HG02938 (cell line): Measurements from ENCODE around the gene C15orf39.
"Not testable (repeated sequence)": the region's sequence is repeated elsewhere in the genome, so short reads cannot be mapped to it uniquely, and the experiment has no call there.

Experiments used
- ATAC-seq: cut with Tn5 transposase; IDR thresholded peaks from one replicate; pipeline ENCODE4 v1.9.1; 2021; ENCODE audit warnings: mild to moderate bottlenecking, moderate library complexity; ENCODE audit not compliant: unreplicated experiment

C15orf39 gene

DNA sequence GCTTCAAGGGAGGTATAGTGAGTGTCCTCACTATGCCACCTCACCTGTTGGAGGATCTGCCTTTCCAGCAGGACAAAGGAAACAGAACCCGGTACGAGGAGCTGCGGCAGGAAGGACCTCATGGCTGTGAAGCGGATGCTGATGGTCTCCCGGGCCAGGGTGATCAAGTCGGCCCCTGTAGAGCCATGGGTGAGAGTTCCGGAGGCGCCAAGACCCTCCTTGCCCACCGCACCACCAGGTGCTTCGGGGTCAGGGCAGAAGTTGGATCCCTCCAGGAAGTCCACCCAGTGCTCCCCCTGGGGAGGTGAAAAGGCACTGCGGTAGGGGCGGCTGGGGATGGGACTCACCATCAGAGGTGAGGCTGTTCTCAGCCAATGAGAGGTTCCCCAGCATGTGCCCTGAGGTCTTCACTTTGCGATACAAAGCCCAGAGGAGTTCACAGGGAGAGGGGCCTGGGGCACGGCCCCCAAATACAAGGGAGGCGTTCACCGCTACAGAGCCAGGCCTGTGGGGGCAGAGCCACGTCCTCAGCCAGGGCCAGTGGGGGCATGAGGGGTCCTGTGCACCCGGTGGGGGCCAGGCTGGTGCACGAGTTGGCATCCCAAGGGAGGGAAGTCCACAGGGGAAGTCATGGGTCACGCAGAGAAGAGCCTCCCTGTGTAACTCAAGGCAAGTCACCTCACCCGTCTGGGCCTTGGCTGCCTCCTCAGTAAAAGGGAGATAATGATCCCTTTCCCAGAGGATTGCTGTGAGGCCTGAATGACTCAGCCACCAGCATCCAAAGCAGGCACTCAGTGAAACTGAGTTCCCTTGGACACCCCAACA lies 27.7 kb downstream of the C15orf39 start:
- ATAC-seq = no peak

- ATAC-seq = no peak
These were observed 28.3 kb downstream of the C15orf39 start for GRCh38 chr15:75230016-75230343.

DNA sequence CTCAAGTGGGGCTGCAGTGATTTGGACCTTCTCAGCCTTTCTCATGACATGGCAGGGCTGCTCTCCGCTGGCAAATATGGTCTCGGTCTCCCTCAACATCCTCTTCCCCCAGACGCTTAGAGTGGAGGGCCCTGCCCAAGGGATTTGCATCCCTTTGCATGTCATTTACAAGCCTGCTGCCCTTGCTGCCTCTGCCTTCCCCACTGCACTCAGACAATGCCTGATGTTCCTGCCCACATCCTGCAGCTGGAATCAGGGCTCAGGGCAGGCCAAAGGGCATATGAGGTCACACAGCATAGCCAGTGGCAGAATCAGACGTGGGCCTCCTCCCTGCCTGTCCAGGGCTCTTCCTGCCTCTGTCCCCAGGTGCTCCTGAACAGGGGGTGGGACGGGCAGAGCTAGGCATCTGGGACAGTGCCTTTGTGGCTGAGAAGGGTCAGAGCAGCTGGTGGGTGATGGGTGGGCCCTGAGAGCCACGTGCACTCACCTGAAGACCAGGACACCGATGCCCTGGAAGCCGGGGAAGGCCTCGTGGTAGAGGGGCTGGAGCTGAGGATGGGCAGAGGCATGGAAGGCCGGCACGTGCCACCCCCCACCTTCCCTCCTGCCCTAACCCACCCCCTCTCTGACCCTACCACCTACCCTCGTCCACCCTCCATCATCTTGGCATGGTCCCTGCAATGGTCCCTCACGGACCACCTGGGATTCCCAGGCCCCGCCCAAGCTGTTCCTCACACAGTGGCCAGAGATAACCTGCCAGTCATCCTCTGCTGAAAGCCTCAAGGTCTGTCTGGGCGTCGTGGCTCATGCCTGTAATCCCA lies 29.1 kb downstream of the C15orf39 start:
- ATAC-seq = no peak

DNA sequence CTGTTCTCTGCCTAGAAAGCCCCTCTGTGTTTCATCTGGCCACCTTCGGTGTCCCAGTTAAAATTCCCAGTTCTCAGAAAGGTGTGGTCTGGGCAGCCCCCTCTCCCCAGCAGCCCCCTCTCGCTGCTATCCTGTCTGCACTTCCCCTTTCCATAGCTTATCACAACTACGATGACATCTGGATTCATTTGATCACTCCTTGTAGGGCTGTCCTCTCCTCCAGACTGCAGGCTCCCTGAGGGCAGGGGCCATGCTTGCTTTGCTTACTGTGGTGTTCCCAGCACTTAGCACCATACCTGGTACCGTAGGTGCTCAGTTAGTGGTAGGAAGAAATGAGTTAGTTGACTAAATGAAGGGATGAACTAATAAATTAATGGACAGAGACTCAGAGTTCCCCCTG lies 30.2 kb downstream of the C15orf39 start:
- ATAC-seq = no peak

DNA sequence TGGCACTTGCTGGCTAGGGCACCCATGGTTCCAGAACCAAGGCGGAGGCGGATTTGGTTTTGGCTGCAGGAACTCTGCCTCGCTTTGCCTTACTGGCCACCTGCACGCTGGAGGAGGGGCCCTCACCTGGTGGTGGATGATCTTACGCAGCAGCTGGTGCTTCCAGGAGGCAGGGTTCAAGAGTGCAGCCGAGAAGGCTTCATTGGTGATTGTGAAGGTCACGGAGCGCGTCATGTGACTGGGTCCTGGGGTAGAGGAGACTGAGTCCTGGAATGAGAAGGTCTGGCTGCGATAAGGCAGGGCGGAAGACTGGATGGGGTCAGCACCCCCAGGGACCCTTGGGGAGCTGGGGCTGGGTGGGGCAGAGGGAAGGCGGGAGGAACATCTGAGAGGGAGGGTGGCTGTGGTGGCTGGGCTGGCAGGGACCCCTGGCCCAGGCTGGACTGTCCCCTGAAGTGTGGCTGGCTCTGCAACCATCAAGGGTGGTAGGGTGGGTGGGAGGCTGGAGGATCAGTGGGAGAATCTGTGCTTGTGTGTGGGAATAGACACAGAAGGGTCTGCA lies 30.7 kb downstream of the C15orf39 start:
- no peak for ATAC-seq

DNA sequence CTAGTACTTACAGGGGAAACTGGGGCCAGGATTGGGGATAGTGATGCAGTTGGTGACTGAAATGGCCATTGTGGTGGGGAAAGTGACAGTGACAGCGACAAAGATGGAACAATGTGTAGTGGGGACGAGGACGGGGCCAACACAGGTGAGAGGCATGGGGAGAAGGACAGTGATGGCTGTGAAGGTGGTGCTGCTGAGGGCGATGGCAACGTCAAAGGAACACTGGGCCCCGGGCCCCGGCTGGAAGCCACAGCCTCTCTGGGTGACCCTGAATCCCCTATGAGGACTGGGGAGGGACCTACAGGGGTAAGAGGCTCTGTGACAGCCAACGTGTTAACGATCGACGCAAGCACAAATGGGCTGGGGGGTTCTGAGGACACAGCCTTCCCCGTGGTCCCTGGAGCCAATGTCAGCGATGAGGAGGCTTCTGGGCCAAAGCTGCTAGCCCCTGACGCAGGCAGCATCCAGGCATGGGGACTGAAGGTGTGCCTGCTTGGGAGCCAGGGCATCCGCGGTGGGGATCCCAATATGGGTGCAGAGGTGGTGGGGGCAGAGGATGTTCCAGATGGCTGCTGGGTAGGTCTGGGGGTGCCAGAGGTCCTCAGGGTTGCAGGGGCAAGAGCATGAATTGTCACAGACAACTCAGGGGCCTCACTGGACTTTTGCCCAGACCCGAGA lies 31.3 kb downstream of the C15orf39 start:
- ATAC-seq = no peak

DNA sequence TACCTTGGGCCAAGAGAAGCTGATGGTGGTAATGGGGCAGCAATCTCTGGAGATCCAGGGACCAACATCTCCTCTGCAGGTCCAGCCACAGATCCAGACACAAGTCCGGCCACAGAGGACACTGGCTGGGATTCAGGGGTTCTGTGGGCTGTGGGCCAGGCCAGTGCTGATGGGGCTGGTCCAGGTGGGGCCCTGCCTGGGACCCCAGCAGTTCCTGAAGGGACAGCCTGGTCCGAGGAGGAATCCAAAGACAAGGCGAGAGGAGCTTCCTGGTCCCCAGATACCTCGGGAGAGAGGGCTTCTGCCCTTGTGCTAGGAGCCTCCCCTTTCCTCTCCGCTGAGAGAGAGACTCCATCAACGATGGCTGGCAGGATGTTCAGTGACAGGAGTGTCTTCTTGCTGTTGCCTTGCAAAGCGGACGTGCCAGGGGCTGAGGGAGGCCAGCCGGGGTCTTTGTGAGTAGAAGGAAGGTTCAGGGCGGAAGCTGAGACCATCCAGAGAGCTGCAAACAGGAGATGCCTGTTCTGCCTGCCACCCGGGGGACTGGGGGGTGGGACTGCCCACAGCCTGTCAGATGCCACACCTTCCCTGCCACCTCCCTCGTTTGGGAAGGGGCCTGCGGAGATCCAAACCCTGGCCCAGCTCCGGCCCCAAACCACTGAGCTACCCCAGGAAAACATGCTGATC lies 32.0 kb downstream of the C15orf39 start:
- no peak for ATAC-seq

DNA sequence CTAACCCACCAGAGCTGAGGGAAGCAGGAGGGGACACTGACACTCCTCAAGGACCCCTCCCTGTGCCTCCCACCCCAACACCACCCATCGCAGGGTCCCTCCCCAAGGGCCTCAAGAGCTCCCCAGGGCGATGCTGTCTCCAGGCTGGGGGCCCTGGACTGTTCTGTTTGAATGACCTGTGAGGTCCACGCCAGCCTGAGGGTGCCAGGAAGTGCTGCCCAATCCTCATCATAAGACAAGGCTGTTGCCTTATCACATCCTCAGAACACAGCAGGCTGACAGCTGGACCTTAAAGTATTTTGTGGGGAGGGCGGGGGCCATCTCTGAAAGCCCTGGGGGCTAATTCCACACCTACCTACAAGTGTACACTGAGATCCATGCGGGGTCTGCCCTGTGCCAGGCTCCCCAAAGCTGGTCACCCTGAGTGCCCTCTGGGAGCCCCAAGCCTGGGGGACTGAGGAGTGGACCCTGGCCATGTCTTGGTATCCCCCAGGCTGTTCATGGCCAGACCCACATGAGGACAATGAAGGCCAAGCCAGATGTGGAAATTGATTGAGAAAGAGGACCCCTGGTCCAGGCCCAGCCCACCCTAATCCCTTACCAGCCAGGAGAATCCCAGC lies 32.6 kb downstream of the C15orf39 start:
- no peak for ATAC-seq

DNA sequence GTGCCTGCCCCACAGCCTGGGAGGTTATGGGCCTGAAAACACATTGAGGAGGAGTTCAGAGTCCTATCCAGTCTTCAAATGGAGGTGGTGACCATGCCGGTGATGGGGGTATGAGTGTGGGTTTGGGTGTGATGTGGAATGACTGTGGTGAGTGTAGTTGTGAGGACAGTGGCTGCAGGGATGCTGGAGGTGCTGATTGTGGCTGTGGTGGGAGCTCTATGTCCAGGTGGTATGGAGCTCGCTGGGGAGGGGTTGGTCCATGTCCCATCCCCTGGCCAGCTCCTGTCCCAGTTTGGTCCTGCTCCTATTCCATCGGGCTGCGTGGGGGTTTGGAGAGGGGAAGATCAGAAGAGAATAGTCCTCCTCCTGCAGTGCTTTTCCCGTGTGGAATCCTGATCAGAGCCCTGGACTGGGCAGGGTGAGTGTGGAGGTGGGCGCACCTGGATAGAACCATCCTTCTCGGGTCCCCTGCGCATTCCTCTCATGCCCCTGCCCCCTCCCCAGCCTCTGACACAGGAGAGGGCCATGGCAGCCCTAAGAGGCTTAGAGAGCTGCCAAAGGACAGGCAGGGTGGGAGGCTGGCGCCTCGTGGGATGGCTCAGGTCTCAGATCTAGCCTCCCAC lies 33.5 kb downstream of the C15orf39 start:
- ATAC-seq = no peak

DNA sequence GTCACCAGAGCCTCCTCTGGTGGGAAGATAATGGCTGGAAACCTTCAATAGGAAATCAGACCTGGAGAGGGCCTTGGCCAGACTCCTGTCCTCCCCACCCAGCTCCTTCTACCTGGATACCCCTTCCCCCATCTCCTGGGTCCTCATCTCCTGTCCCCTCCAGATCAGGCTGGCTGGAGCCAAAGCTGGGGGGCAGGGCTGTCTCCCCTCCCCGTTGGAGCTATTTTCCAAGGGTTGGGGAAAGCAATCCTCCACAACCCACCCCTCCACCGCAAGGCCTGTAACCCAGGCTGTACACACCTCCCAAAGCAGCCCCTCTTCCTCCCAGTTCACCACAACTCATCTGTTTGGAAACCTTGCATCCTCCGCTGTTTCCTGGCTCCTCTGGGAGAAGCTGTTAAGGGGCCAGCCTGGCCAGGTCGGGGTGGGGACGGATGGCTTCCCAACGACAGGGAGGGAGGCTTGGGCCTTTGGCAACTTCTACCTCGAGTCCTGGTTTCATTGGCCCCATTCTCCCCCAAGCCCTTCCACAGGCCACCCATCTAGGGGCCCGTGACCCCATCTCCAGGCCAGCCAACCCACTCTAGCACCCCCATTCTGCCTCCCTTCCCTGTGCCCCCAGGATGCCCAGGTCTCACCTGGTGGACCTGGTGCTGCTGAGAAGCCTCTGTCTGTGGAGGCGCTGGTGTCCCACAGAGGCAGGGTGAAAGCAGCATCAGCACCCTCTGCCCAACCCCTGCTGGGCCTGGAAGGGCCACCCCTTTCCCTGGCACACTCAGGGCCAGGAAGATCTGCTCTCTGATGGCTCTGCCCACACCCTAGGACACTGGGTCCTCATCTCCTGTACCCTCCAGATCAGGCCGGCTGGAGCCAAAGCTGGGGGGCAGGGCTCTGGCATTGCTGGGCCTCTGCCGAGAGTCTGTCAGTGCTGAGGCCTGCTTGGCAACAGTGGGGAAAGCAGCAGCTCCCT lies 34.4 kb downstream of the C15orf39 start:
- ATAC-seq = no peak

DNA sequence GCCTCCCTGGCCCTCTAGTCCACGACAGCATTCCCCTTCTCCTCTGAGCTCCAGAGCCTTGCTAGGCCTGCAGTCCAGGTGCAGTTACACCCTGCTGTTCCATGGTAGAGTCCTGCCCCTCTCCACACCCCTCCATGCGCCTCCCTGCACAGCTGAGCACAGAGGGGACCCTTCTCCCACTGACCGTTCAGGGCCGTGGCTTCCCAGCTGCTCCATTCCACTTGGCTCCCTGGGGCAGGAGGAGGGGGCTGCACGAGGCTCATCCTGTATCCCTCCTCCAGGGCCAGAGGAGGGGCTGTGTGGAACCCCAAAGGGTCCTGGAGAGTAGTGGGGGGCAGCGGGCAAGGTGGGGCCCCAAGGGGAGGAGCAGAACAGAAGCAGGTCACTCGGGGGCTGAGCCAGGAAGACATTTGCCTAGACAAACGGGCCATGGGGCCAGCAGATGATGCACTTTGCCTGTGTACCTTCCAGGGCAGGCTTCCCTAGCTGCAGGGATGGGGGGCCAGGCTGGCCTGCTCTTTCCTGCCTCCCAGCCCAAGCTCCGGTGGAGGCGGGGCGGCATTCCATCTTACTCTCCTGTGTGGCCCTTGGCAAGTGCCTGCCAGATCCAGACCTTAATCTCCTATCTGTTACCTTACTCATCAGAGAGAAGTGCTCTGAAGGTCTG lies 35.8 kb downstream of the C15orf39 start:
- no peak for ATAC-seq

- no peak for ATAC-seq
These were observed 36.5 kb downstream of the C15orf39 start for GRCh38 chr15:75238150-75238549.

DNA sequence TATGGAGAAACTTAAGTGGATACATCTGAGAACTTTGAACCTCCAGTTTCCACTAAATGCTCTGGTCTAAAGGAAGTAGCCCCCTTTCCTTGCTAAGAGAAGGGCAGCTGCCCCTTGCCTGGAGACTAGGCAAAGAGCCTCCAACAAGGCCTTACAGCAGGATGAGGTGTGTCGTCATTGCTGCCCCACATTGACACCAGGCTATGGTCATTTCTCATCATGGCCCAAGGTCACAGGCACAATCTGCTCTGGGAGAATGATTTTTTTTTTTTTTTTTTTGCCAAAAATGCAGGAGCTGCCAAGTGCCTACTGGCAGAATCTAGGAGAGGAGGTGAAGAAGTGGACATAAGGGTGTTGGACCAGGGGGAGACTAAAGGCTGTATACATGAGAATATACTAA lies 44.1 kb downstream of the C15orf39 start:
- not testable (repeated sequence) for ATAC-seq

GRCh38 chr15:75248991-75249390 lies 47.3 kb downstream of the C15orf39 start:
- not testable (repeated sequence) for ATAC-seq

- no peak for ATAC-seq
These were observed 48.0 kb downstream of the C15orf39 start for GRCh38 chr15:75249726-75250125.

DNA sequence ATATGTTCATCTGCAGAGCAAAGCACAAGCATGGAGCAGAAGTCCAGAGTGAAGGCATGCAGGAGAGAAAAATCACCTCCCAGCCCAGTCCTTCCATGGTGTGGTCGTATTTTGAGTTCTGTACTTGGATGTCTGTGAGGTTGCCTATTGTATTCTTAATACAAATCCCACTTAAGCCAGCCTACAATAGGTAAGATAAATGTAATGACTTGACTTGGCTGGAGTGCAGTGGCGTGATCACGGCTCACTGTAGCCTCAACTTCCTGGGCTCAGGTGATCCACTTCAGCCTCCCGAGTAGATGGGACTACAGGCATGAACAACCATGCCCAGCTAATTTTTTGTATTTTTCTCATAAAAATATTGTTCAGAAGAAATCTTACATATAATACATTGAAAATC lies 49.7 kb downstream of the C15orf39 start:
- ATAC-seq = not testable (repeated sequence)

DNA sequence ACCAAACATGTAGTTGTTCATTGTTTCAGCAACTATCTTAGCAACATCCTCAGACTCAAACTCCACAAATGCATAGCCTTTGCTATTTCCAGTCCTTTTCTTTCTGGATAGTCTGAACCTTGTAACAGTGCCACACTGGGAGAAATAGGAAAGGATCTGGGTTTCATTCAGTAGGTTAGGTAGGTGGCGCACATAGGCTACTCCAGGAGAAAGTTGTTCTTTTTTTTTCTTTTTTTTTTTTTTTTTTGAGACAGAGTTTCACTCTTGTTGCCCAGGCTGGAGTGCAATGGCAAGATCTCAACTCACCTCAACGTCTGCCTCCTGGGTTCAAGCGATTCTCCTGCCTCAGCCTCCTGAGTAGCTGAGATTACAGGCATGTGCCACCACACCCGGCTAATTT lies 50.6 kb downstream of the C15orf39 start:
- ATAC-seq = not testable (repeated sequence)

DNA sequence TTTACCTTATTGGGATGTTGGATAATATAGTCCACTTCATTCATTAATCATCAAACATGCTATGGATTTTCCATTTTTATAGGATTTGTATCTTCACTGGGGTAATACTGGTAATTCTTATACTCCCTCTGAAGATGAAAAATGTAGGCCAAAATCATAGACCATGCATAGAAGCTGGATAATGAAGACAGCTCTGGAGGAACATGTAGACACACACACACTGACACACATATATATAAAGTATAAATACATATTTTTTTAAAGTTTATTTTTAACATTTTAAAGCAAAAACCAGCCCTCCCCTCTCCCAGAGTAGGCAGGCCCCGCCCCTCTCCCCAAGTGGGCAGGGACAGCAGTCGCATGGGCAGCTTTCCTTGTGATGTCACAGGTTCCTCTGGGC lies 56.4 kb downstream of the C15orf39 start, which contains the start of gene GOLGA6C:
Gene GOLGA6C (plus strand): TSS at position 301 of the 400 bp plus-strand sequence. CDS start 265 bp downstream, outside the sequence.
- not testable (repeated sequence) for ATAC-seq
